Panc1 (cell line): ENCODE data around the gene ZNF784. TPM values are rescaled to one million over a fixed set of nuclear protein-coding genes. Genes with fewer than 3 reads are reported as not detected.

Experiments
- total RNA-seq: library from RNA; stranded (reverse); gene quantifications from one replicate; pipeline ENCODE4 v1.2.1, GENCODE V29; 2021; ENCODE audit not compliant: unreplicated experiment

ZNF784 gene
- total RNA-seq, 1 experiment from 2014 or later, result 8.9 TPM

Other genes with a start within 250 kb of the ZNF784 start
- gene TMEM190, start 247.7 kb downstream of the ZNF784 start, total RNA-seq, result 0.74 TPM
- gene TMEM238, start 240.3 kb downstream of the ZNF784 start, total RNA-seq, result 7.4 TPM
- 2,154 TPM for gene RPL28, start 238.6 kb downstream of the ZNF784 start, total RNA-seq
- gene UBE2S, start 216.8 kb downstream of the ZNF784 start, total RNA-seq, result 635 TPM
- 0.03 TPM for gene SHISA7, start 181.3 kb downstream of the ZNF784 start, total RNA-seq
- gene ISOC2, start 162.9 kb downstream of the ZNF784 start, total RNA-seq, result 150 TPM
- not detected for gene C19orf85, start 159.8 kb downstream of the ZNF784 start, total RNA-seq
- 21.7 TPM for gene ZNF628, start 147.9 kb downstream of the ZNF784 start, total RNA-seq
- 93.1 TPM for gene NAT14, start 139.4 kb downstream of the ZNF784 start, total RNA-seq
- 13.0 TPM for gene SSC5D, start 136.1 kb downstream of the ZNF784 start, total RNA-seq
- 0.69 TPM for gene SBK2, start 87.4 kb downstream of the ZNF784 start, total RNA-seq
- 4.0 TPM for gene SBK3, start 79.0 kb downstream of the ZNF784 start, total RNA-seq
- 39.5 TPM for gene ZNF579, start 43.7 kb downstream of the ZNF784 start, total RNA-seq
- 28.5 TPM for gene FIZ1, start 25.0 kb downstream of the ZNF784 start, total RNA-seq
- 26.4 TPM for gene ZNF524, start 24.3 kb downstream of the ZNF784 start, total RNA-seq
- gene ZNF865, start 18.9 kb downstream of the ZNF784 start, total RNA-seq, result 25.6 TPM
- gene ZNF580, start 16.4 kb upstream of the ZNF784 start, total RNA-seq, result 58.0 TPM
- gene ZNF581, start 19.1 kb upstream of the ZNF784 start, total RNA-seq, result 39.0 TPM
- 47.8 TPM for gene CCDC106, start 23.6 kb upstream of the ZNF784 start, total RNA-seq
- 545 TPM for gene U2AF2, start 30.5 kb upstream of the ZNF784 start, total RNA-seq
- gene EPN1, start 50.7 kb upstream of the ZNF784 start, total RNA-seq, result 361 TPM
- gene NLRP9, start 113.8 kb upstream of the ZNF784 start, total RNA-seq, result not detected
- not detected for gene RFPL4A, start 134.5 kb upstream of the ZNF784 start, total RNA-seq
- not detected for gene RFPL4AL1, start 144.6 kb upstream of the ZNF784 start, total RNA-seq
- 0.18 TPM for gene NLRP11, start 207.4 kb upstream of the ZNF784 start, total RNA-seq
- gene NLRP4, start 212.0 kb upstream of the ZNF784 start, total RNA-seq, result not detected